ENCODE data around the gene KLK14. TPM values are rescaled to one million over a fixed set of nuclear protein-coding genes. Genes with fewer than 3 reads are reported as not detected.

KLK14 gene
- total RNA-seq, 1 experiment from 2014 or later, result 0.76 TPM

DNA sequence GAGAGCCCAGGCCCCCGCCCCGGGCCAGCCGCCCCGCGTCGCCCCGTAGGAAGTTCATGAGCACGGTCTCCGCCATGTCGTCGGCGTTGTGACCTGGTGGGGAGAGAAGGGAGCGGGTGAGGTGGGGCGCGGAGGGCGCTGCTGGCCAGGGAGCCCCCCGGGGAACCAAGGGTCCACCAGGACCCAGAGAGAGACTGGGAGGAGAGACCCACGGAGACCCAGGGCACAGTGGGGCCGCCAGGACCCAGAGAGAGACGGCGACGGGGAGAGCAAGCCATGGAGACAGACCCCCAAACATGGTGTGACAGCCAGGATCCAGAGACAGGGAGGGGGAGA, 16.3 kb upstream of the KLK14 start:
- Histone ChIP-seq H4K20me1 (ENCODE audit: insufficient read depth) (no peaks in the 10 kb centered on the region), H3K79me2 (ENCODE audit: insufficient read depth, low read length) (peaks cover 9% of the 10 kb centered on the region; the same call in 1 of the 2 replicates), H2AFZ (ENCODE audit: low read depth, low read length, poor library complexity, severe bottlenecking) (no peak overlapping the region), H3K9ac (ENCODE audit: low read length) (no peak overlapping the region), H3K36me3 (ENCODE audit: control insufficient read depth in 1 of 2, insufficient read depth in 2 of 2, low read length in 2 of 2) (peaks cover 6 to 12% of the 10 kb centered on the region in 2 experiments; a peak in 3 of 4 replicates), H3K9me3 (ENCODE audit: control insufficient read depth in 1 of 2, insufficient read depth in 1 of 2, low read depth in 1 of 2, low read length in 2 of 2) (no peaks in the 10 kb centered on the region), H3K4me2 (ENCODE audit: low read length) (no peak overlapping the region), H3K27ac (ENCODE audit: low read depth, low read length) (no peak overlapping the region), H3K27me3 (ENCODE audit: insufficient read depth, low read length) (no peaks in the 10 kb centered on the region), H3K9me2 (ENCODE audit: insufficient read depth) (no peaks in the 10 kb centered on the region), H3K4me1 (ENCODE audit: control insufficient read depth in 1 of 2, insufficient read depth in 2 of 2, low read length in 2 of 2) (peaks cover 0 to 6% of the 10 kb centered on the region in 2 experiments; a peak in 1 of 4 replicates), H3K4me3 (replicated peaks in 1 of 2; ENCODE audit: low read depth in 1 of 2, low read length in 2 of 2) (no peak overlapping the region)
- no TSS peak for BruUV-seq (replicated peaks)
- RAD21 ChIA-PET (ENCODE audit: low non-redundant PET in 1 of 2, low total read pairs in 2 of 2, uncharacterized antibody in 2 of 2, unreplicated experiment in 2 of 2), result no interaction called here
- ATAC-seq (no peak), DNase-seq (ENCODE audit: low read depth, low spot score) (no peak)
- intact Hi-C loops (cut with micrococcal nuclease), result loop anchor here (5.0 to 10.0 kb wide), 2 partner anchors 192 to 734 kb away; partner anchors contain the start of gene NAPSA
- TF ChIP-seq FOSL1 (IDR thresholded peaks at IDR 0.05; ENCODE audit: low read depth) (no peak), POLR2AphosphoS5 (IDR thresholded peaks at IDR 0.05; ENCODE audit: low read depth, low read length) (no peak), SP1 (IDR thresholded peaks at IDR 0.05; ENCODE audit: low read depth) (no peak), RAD21 (IDR thresholded peaks at IDR 0.05; ENCODE audit: low read depth) (no peak), POLR2A (IDR thresholded peaks at IDR 0.05; ENCODE audit: borderline replicate concordance, extremely low read depth, insufficient read depth, insufficient read length) (no peak), SRF (IDR thresholded peaks at IDR 0.05; ENCODE audit: low read depth) (no peak), YY1 (IDR thresholded peaks at IDR 0.05; ENCODE audit: extremely low read depth, insufficient replicate concordance, low read depth, low read length) (no peak), CBX3 (IDR thresholded peaks at IDR 0.05; ENCODE audit: low read depth) (no peak), SIN3A (IDR thresholded peaks at IDR 0.05; ENCODE audit: low read depth) (no peak), ZFX (IDR thresholded peaks at IDR 0.05) (no peak), TCF7L2 (IDR thresholded peaks at IDR 0.05; ENCODE audit: borderline replicate concordance, extremely low read depth, insufficient read depth, insufficient read length) (no peak), ZNF274 (IDR thresholded peaks at IDR 0.05; ENCODE audit: low read depth, low read length) (no peak), EZH2phosphoT487 (IDR thresholded peaks at IDR 0.05; ENCODE audit: borderline replicate concordance) (no peak), CEBPB (IDR thresholded peaks at IDR 0.05; ENCODE audit: low read depth) (no peak), JUND (IDR thresholded peaks at IDR 0.05) (no peak)
- TF ChIP-seq, protein P1, sequence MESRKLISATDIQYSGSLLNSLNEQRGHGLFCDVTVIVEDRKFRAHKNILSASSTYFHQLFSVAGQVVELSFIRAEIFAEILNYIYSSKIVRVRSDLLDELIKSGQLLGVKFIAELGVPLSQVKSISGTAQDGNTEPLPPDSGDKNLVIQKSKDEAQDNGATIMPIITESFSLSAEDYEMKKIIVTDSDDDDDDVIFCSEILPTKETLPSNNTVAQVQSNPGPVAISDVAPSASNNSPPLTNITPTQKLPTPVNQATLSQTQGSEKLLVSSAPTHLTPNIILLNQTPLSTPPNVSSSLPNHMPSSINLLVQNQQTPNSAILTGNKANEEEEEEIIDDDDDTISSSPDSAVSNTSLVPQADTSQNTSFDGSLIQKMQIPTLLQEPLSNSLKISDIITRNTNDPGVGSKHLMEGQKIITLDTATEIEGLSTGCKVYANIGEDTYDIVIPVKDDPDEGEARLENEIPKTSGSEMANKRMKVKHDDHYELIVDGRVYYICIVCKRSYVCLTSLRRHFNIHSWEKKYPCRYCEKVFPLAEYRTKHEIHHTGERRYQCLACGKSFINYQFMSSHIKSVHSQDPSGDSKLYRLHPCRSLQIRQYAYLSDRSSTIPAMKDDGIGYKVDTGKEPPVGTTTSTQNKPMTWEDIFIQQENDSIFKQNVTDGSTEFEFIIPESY (IDR thresholded peaks at IDR 0.05; ENCODE audit: extremely low read depth, insufficient replicate concordance, low read length), result no peak
- TF ChIP-seq, protein P2, sequence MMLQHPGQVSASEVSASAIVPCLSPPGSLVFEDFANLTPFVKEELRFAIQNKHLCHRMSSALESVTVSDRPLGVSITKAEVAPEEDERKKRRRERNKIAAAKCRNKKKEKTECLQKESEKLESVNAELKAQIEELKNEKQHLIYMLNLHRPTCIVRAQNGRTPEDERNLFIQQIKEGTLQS (IDR thresholded peaks at IDR 0.05), result no peak
- TF ChIP-seq, protein P3, sequence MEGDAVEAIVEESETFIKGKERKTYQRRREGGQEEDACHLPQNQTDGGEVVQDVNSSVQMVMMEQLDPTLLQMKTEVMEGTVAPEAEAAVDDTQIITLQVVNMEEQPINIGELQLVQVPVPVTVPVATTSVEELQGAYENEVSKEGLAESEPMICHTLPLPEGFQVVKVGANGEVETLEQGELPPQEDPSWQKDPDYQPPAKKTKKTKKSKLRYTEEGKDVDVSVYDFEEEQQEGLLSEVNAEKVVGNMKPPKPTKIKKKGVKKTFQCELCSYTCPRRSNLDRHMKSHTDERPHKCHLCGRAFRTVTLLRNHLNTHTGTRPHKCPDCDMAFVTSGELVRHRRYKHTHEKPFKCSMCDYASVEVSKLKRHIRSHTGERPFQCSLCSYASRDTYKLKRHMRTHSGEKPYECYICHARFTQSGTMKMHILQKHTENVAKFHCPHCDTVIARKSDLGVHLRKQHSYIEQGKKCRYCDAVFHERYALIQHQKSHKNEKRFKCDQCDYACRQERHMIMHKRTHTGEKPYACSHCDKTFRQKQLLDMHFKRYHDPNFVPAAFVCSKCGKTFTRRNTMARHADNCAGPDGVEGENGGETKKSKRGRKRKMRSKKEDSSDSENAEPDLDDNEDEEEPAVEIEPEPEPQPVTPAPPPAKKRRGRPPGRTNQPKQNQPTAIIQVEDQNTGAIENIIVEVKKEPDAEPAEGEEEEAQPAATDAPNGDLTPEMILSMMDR (IDR thresholded peaks at IDR 0.05 in 2 of 3, conservative IDR thresholded peaks at IDR 0.05 in 1 of 3; ENCODE audit: borderline replicate concordance in 1 of 3, insufficient read depth in 1 of 3, low read depth in 2 of 3, low read length in 2 of 3), result no peak
- TF ChIP-seq, protein P4, sequence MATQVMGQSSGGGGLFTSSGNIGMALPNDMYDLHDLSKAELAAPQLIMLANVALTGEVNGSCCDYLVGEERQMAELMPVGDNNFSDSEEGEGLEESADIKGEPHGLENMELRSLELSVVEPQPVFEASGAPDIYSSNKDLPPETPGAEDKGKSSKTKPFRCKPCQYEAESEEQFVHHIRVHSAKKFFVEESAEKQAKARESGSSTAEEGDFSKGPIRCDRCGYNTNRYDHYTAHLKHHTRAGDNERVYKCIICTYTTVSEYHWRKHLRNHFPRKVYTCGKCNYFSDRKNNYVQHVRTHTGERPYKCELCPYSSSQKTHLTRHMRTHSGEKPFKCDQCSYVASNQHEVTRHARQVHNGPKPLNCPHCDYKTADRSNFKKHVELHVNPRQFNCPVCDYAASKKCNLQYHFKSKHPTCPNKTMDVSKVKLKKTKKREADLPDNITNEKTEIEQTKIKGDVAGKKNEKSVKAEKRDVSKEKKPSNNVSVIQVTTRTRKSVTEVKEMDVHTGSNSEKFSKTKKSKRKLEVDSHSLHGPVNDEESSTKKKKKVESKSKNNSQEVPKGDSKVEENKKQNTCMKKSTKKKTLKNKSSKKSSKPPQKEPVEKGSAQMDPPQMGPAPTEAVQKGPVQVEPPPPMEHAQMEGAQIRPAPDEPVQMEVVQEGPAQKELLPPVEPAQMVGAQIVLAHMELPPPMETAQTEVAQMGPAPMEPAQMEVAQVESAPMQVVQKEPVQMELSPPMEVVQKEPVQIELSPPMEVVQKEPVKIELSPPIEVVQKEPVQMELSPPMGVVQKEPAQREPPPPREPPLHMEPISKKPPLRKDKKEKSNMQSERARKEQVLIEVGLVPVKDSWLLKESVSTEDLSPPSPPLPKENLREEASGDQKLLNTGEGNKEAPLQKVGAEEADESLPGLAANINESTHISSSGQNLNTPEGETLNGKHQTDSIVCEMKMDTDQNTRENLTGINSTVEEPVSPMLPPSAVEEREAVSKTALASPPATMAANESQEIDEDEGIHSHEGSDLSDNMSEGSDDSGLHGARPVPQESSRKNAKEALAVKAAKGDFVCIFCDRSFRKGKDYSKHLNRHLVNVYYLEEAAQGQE (IDR thresholded peaks at IDR 0.05; ENCODE audit: low read depth), result no peak
- CTCF ChIA-PET, result no interaction called here
- POLR2A ChIA-PET, result no interaction called here

All from HCT116 (cell line).